ENCODE measurements around the gene INSYN2B.

DNA sequence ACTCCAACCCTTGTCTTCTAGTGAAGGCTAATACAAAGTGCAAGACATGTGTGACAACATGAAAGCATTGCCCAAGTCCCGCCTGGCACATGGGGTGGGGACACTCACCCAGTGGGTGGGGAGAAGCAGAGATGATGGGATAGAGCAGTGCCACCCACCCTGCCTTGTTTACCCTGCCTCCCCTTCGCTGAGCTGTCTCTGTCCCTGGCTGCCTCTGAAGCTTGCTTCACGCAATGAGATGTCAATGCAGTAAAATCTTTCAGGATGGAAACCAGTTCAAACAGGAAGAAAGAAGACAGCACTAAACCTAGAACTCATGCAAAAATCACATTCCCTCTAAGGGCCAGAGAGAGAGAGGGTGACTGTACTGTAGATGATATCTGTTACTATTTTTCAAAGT is 148.0 kb downstream of the INSYN2B start:
- TF ChIP-seq, protein P1, sequence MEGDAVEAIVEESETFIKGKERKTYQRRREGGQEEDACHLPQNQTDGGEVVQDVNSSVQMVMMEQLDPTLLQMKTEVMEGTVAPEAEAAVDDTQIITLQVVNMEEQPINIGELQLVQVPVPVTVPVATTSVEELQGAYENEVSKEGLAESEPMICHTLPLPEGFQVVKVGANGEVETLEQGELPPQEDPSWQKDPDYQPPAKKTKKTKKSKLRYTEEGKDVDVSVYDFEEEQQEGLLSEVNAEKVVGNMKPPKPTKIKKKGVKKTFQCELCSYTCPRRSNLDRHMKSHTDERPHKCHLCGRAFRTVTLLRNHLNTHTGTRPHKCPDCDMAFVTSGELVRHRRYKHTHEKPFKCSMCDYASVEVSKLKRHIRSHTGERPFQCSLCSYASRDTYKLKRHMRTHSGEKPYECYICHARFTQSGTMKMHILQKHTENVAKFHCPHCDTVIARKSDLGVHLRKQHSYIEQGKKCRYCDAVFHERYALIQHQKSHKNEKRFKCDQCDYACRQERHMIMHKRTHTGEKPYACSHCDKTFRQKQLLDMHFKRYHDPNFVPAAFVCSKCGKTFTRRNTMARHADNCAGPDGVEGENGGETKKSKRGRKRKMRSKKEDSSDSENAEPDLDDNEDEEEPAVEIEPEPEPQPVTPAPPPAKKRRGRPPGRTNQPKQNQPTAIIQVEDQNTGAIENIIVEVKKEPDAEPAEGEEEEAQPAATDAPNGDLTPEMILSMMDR (IDR thresholded peaks at IDR 0.05; ENCODE audit: low read depth, low read length) = no peak
- no peak for TF ChIP-seq EZH2phosphoT487 (IDR thresholded peaks at IDR 0.05; ENCODE audit: low read depth)
